SK-N-SH treated with all-trans-retinoic acid at 6 μM for 48 hours (cell line): ENCODE results near the gene AMOTL2.

ENCODE experiments used
- ATAC-seq: fragments of 200-7000 bp; cut with Tn5 transposase; 3 replicates; pipeline ENCODE4 v1.9.1; 2020; ENCODE audit warnings: mild to moderate bottlenecking, moderate library complexity
- ARNTL ChIP-seq: fragments of 450-650 bp; formaldehyde crosslinking; IDR thresholded peaks from 2 replicates; pipeline ENCODE4 v1.5.0; 2020; ENCODE audit warnings: low read depth, mild to moderate bottlenecking, moderate library complexity, borderline replicate concordance
- BACH2 ChIP-seq: fragments of 250-450 bp; sonication (Bioruptor Pico); IDR thresholded peaks from 2 replicates; pipeline ENCODE4 v1.9.0; 2021; ENCODE audit warnings: mild to moderate bottlenecking, borderline replicate concordance
- CREB5 ChIP-seq: fragments of 250-450 bp; sonication (Bioruptor Pico); IDR thresholded peaks from 2 replicates; pipeline ENCODE4 v1.5.1; 2020; ENCODE audit warnings: low read depth, mild to moderate bottlenecking, moderate library complexity
- CSDC2 ChIP-seq: fragments of 250-450 bp; sonication (Bioruptor Pico); IDR thresholded peaks from 2 replicates; pipeline ENCODE4 v1.5.0; 2020; ENCODE audit warnings: mild to moderate bottlenecking, moderate library complexity
- CSRNP3 ChIP-seq: fragments of 250-450 bp; sonication (Bioruptor Pico); IDR thresholded peaks from 2 replicates; pipeline ENCODE4 v1.5.1; 2021; ENCODE audit warnings: mild to moderate bottlenecking, moderate library complexity
- ESRRG ChIP-seq: fragments of 250-450 bp; sonication (Bioruptor Pico); IDR thresholded peaks from 2 replicates; pipeline ENCODE4 v1.6.1; 2021; ENCODE audit warnings: mild to moderate bottlenecking
- GLIS3 ChIP-seq: fragments of 250-450 bp; sonication (Bioruptor Pico); IDR thresholded peaks from 2 replicates; pipeline ENCODE4 v1.5.0; 2020; ENCODE audit warnings: mild to moderate bottlenecking, moderate library complexity
- ISL1 ChIP-seq: fragments of 250-450 bp; sonication (Bioruptor Pico); IDR thresholded peaks from 2 replicates; pipeline ENCODE4 v2.1.2; 2022; ENCODE audit warnings: mild to moderate bottlenecking, moderate library complexity
- OSR1 ChIP-seq: fragments of 250-450 bp; sonication (Bioruptor Pico); IDR thresholded peaks from 2 replicates; pipeline ENCODE4 v1.8.0; 2022; ENCODE audit warnings: moderate library complexity, mild to moderate bottlenecking, inconsistent platforms
- PATZ1 ChIP-seq: fragments of 250-450 bp; sonication (Bioruptor Pico); IDR thresholded peaks from 2 replicates; pipeline ENCODE4 v1.8.0; 2020; ENCODE audit warnings: mild to moderate bottlenecking, moderate library complexity, borderline replicate concordance
- PPARA ChIP-seq: fragments of 250-450 bp; sonication (Bioruptor Pico); IDR thresholded peaks from 2 replicates; pipeline ENCODE4 v1.5.0; 2020; ENCODE audit warnings: mild to moderate bottlenecking, borderline replicate concordance
- RARB ChIP-seq: fragments of 250-450 bp; sonication (Bioruptor Pico); IDR thresholded peaks from 2 replicates; pipeline ENCODE4 v1.8.0; 2021; ENCODE audit warnings: mild to moderate bottlenecking, moderate library complexity
- TCF4 ChIP-seq: fragments of 250-450 bp; sonication (Bioruptor Pico); IDR thresholded peaks from 2 replicates; pipeline ENCODE4 v1.8.0; 2021; ENCODE audit warnings: mild to moderate bottlenecking, moderate library complexity, borderline replicate concordance
- TOX ChIP-seq: fragments of 250-450 bp; sonication (Bioruptor Pico); IDR thresholded peaks from 2 replicates; pipeline ENCODE4 v1.8.0; 2021; ENCODE audit warnings: mild to moderate bottlenecking, moderate library complexity, borderline replicate concordance
- TSHZ2 ChIP-seq: fragments of 250-450 bp; sonication (Bioruptor Pico); IDR thresholded peaks from 2 replicates; pipeline ENCODE4 v1.5.0; 2020; ENCODE audit warnings: mild to moderate bottlenecking, moderate library complexity
- ZC3H10 ChIP-seq: fragments of 250-450 bp; sonication (Bioruptor Pico); IDR thresholded peaks from 2 replicates; pipeline ENCODE4 v1.5.1; 2021; ENCODE audit warnings: mild to moderate bottlenecking, moderate library complexity
- ZNF565 ChIP-seq: fragments of 450-650 bp; formaldehyde crosslinking; conservative IDR thresholded peaks from 2 replicates; pipeline ENCODE4 v1.5.0; 2020; ENCODE audit warnings: low read depth, mild to moderate bottlenecking, moderate library complexity
- ZNF70 ChIP-seq: fragments of 450-650 bp; formaldehyde crosslinking; IDR thresholded peaks from 2 replicates; pipeline ENCODE4 v1.5.0; 2020; ENCODE audit warnings: mild to moderate bottlenecking, moderate library complexity
- ZNF8 ChIP-seq: fragments of 450-650 bp; formaldehyde crosslinking; IDR thresholded peaks from 2 replicates; pipeline ENCODE4 v1.5.0; 2020; ENCODE audit warnings: mild to moderate bottlenecking, moderate library complexity

AMOTL2 gene

GRCh38 chr3:134359121-134360010 lies 14.9 kb downstream of the AMOTL2 start:
- no peak for TF ChIP-seq ZC3H10
- no peak for ATAC-seq

- ATAC-seq = peak; percentile 76
- TF ChIP-seq GLIS3 (CRISPR knock-in tag) (peak; percentile 55; the same call in 1 of the 2 replicates), ISL1 (peak; percentile 56; the same call in 1 of the 2 replicates), CSDC2 (CRISPR knock-in tag) (0 out of 2 replicates have a peak, but pooled peaks have one; percentile 51), CSRNP3 (CRISPR knock-in tag) (no peak), ZNF8 (no peak), OSR1 (CRISPR knock-in tag) (no peak), ZNF70 (CRISPR knock-in tag) (no peak), ARNTL (no peak), PATZ1 (peak; percentile 61; the same call in 1 of the 2 replicates), CREB5 (CRISPR knock-in tag) (no peak), ZC3H10 (no peak), RARB (CRISPR knock-in tag) (no peak), ESRRG (CRISPR knock-in tag) (no peak)
Measured at GRCh38 chr3:134357914-134358811, 16.1 kb downstream of the AMOTL2 start.

GRCh38 chr3:134357261-134357913 lies 16.9 kb downstream of the AMOTL2 start:
- peak; percentile 31 for ATAC-seq

More at GRCh38 chr3:134357261-134357913, 16.9 kb downstream of the AMOTL2 start:
- TF ChIP-seq PATZ1 (no peak; the same call in 1 of the 2 replicates), PPARA (CRISPR knock-in tag) (no peak), ESRRG (CRISPR knock-in tag) (0 out of 2 replicates have a peak, but pooled peaks have one; percentile 8), ISL1 (no peak), TSHZ2 (CRISPR knock-in tag) (no peak), ZNF70 (CRISPR knock-in tag) (no peak), TCF4 (CRISPR knock-in tag) (no peak), RARB (CRISPR knock-in tag) (no peak), ZNF565 (CRISPR knock-in tag) (no peak), TOX (no peak), BACH2 (no peak), ZC3H10 (no peak), ARNTL (no peak), ZNF8 (no peak), CREB5 (CRISPR knock-in tag) (0 out of 2 replicates have a peak, but pooled peaks have one; percentile 8)
